ENCODE measurements around the gene SERPINB6.

DNA sequence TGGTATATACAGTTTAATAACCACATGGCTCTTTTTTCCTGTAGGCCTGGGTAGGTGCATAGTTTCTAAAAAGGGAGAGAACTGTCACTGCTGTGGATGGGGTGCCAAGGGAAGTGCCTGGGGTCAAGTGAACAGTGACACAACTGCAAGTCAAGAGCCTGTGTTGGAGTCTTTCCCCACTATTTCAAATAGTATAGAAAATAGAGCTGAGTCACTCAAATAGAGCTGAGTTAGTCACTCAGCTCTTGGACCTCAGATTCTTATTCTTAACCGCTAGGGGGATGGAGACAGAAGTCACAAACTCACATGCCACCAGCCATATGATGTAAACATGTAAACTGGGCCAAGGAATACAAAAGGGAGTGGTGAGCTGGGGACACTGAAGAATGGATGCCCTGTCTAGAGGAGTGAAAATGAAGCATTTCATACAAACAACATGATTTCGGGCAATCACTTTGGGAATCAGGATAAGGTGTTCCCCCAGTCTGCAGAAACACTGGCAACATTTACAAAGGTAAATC is 30.5 kb upstream of the SERPINB6 start:
- peak; percentile 23; the same call in 1 of the 2 replicates for TF ChIP-seq MXI1 (IDR thresholded peaks at IDR 0.05; ENCODE audit: low read depth, low read length)
- TF ChIP-seq, protein P1, sequence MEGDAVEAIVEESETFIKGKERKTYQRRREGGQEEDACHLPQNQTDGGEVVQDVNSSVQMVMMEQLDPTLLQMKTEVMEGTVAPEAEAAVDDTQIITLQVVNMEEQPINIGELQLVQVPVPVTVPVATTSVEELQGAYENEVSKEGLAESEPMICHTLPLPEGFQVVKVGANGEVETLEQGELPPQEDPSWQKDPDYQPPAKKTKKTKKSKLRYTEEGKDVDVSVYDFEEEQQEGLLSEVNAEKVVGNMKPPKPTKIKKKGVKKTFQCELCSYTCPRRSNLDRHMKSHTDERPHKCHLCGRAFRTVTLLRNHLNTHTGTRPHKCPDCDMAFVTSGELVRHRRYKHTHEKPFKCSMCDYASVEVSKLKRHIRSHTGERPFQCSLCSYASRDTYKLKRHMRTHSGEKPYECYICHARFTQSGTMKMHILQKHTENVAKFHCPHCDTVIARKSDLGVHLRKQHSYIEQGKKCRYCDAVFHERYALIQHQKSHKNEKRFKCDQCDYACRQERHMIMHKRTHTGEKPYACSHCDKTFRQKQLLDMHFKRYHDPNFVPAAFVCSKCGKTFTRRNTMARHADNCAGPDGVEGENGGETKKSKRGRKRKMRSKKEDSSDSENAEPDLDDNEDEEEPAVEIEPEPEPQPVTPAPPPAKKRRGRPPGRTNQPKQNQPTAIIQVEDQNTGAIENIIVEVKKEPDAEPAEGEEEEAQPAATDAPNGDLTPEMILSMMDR (IDR thresholded peaks at IDR 0.05) = peak; percentile 49
- TF ChIP-seq YY1 (IDR thresholded peaks at IDR 0.05; ENCODE audit: low read depth) = no peak
- TF ChIP-seq, protein P2, sequence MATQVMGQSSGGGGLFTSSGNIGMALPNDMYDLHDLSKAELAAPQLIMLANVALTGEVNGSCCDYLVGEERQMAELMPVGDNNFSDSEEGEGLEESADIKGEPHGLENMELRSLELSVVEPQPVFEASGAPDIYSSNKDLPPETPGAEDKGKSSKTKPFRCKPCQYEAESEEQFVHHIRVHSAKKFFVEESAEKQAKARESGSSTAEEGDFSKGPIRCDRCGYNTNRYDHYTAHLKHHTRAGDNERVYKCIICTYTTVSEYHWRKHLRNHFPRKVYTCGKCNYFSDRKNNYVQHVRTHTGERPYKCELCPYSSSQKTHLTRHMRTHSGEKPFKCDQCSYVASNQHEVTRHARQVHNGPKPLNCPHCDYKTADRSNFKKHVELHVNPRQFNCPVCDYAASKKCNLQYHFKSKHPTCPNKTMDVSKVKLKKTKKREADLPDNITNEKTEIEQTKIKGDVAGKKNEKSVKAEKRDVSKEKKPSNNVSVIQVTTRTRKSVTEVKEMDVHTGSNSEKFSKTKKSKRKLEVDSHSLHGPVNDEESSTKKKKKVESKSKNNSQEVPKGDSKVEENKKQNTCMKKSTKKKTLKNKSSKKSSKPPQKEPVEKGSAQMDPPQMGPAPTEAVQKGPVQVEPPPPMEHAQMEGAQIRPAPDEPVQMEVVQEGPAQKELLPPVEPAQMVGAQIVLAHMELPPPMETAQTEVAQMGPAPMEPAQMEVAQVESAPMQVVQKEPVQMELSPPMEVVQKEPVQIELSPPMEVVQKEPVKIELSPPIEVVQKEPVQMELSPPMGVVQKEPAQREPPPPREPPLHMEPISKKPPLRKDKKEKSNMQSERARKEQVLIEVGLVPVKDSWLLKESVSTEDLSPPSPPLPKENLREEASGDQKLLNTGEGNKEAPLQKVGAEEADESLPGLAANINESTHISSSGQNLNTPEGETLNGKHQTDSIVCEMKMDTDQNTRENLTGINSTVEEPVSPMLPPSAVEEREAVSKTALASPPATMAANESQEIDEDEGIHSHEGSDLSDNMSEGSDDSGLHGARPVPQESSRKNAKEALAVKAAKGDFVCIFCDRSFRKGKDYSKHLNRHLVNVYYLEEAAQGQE (IDR thresholded peaks at IDR 0.05; ENCODE audit: low read depth, low read length) = no peak
- no peak for TF ChIP-seq SMC3 (IDR thresholded peaks at IDR 0.05; ENCODE audit: low read depth, low read length)
- TF ChIP-seq RAD21 (IDR thresholded peaks at IDR 0.05; ENCODE audit: low read length) = peak; percentile 22; the same call in 1 of the 2 replicates
- TF ChIP-seq RFX5 (IDR thresholded peaks at IDR 0.05; ENCODE audit: low read length) = no peak
- TF ChIP-seq FOXM1 (IDR thresholded peaks at IDR 0.05; ENCODE audit: low read depth) = no peak

Measured in SK-N-SH (cell line).